Activated naive CD8-positive, alpha-beta T cell treated with anti-CD3 and anti-CD28 coated beads, Interleukin-2, amount 50 U/mL, for 24 hours (primary cell): ENCODE results near the gene RNASE2.

Source experiments
- ATAC-seq: fragments of 150-1000 bp; cut with Tn5 transposase; one replicate; pipeline ENCODE4 v1.10.0; 2021
- DNase-seq: peaks from one replicate; pipeline ENCODE4 v3.0.0; 2021
- H3K27ac Mint-ChIP-seq: one replicate; pipeline ENCODE4 v1.8.0; 2021; ENCODE audit warnings: mild to moderate bottlenecking, mixed read lengths
- H3K27me3 Mint-ChIP-seq: one replicate; pipeline ENCODE4 v1.8.0; 2021; ENCODE audit warnings: mixed read lengths
- H3K36me3 Mint-ChIP-seq: one replicate; pipeline ENCODE4 v1.8.0; 2021; ENCODE audit warnings: low read depth, mixed read lengths
- H3K4me1 Mint-ChIP-seq: one replicate; pipeline ENCODE4 v1.8.0; 2021; ENCODE audit warnings: mixed read lengths
- H3K4me3 Mint-ChIP-seq: one replicate; pipeline ENCODE4 v1.8.0; 2021; ENCODE audit warnings: mild to moderate bottlenecking, moderate library complexity, mixed read lengths
- H3K9me3 Mint-ChIP-seq: one replicate; pipeline ENCODE4 v1.8.0; 2021; ENCODE audit warnings: mixed read lengths

Gene RNASE2

GRCh38 chr14:20997115-20997514, 41.8 kb downstream of the RNASE2 start:
- Mint-ChIP-seq H3K4me1 (peaks cover under 1% of the 10 kb centered on the region), H3K9me3 (no peaks in the 10 kb centered on the region), H3K4me3 (no peak overlapping the region), H3K36me3 (peaks cover 40% of the 10 kb centered on the region), H3K27me3 (no peaks in the 10 kb centered on the region), H3K27ac (no peak overlapping the region)
- ATAC-seq (no peak), DNase-seq (no peak)

GRCh38 chr14:20997564-20997963, 42.3 kb downstream of the RNASE2 start:
- no peaks in the 10 kb centered on the region for H3K27me3 Mint-ChIP-seq
- H3K4me3 Mint-ChIP-seq, result no peak overlapping the region
- H3K36me3 Mint-ChIP-seq, result peaks cover 37% of the 10 kb centered on the region
- ATAC-seq, result no peak
- no peaks in the 10 kb centered on the region for H3K4me1 Mint-ChIP-seq
- no peak overlapping the region for H3K27ac Mint-ChIP-seq
- DNase-seq, result no peak
- H3K9me3 Mint-ChIP-seq, result no peaks in the 10 kb centered on the region

DNA sequence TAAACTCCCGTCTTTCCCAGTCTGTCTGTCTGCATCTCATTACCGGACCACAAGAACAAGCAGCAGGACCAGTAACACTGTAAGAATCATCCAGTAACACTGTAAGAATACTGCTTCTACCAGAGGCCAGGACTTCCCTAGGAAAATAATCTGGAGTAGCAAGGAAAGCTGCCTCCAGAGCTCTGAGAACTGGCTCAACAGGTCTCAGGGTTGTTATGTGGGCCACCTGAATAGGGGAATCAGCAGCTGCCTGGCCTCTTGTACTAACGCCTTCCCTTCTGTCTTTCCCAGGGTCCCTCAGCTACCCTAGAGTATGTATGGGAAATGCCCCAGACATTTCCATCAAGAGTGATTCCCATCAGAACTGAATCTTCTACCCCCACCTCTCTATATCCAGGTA, 42.9 kb downstream of the RNASE2 start:
- Mint-ChIP-seq H3K27me3 (no peaks in the 10 kb centered on the region), H3K4me1 (no peaks in the 10 kb centered on the region), H3K36me3 (peaks cover 33% of the 10 kb centered on the region), H3K9me3 (no peaks in the 10 kb centered on the region), H3K4me3 (no peak overlapping the region), H3K27ac (no peak overlapping the region)
- DNase-seq (no peak), ATAC-seq (no peak)

GRCh38 chr14:20998674-20999366, 43.5 kb downstream of the RNASE2 start, which contains the start of gene SLC39A2:
Gene SLC39A2, plus strand, starts transcription at chr14:20999293. Its CDS starts 154 bp downstream, at chr14:20999447.
- DNase-seq (no peak), ATAC-seq (no peak)
- H3K36me3 Mint-ChIP-seq, result peaks cover 28% of the 10 kb centered on the region
- H3K4me1 Mint-ChIP-seq, result no peaks in the 10 kb centered on the region
- no peaks in the 10 kb centered on the region for H3K27me3 Mint-ChIP-seq
- no peaks in the 10 kb centered on the region for H3K9me3 Mint-ChIP-seq
- no peak within 1 kb of the TSS for H3K27ac Mint-ChIP-seq
- no peak within 1 kb of the TSS for H3K4me3 Mint-ChIP-seq

DNA sequence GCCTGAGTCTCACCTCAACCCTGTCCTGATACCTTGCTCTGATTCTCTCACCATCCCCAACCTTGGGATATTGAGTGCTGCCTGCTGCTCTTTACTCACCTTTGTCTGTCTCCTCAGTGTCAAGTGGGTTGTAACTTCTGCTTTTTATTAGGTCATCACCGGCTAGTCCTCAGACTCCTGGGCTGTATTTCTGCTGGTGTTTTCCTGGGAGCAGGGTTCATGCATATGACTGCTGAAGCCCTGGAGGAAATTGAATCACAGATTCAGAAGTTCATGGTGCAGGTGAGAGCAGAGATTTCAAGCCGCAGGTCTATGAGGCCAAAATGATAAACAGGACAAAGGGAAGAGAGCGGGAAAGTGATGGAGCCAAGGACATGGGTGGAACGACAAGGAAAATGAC, 44.3 kb downstream of the RNASE2 start:
- Mint-ChIP-seq H3K27ac (no peak overlapping the region), H3K4me3 (no peak overlapping the region), H3K36me3 (peaks cover 22% of the 10 kb centered on the region), H3K4me1 (no peaks in the 10 kb centered on the region), H3K27me3 (no peaks in the 10 kb centered on the region), H3K9me3 (no peaks in the 10 kb centered on the region)
- DNase-seq, result no peak
- no peak for ATAC-seq

- H3K27ac Mint-ChIP-seq, result no peak overlapping the region
- H3K4me3 Mint-ChIP-seq, result no peak overlapping the region
- ATAC-seq (no peak), DNase-seq (no peak)
- H3K36me3 Mint-ChIP-seq, result peaks cover 9% of the 10 kb centered on the region
- H3K9me3 Mint-ChIP-seq, result no peaks in the 10 kb centered on the region
- H3K4me1 Mint-ChIP-seq, result no peaks in the 10 kb centered on the region
- H3K27me3 Mint-ChIP-seq, result no peaks in the 10 kb centered on the region
Observed at GRCh38 chr14:21001218-21001617, 45.9 kb downstream of the RNASE2 start.

DNA sequence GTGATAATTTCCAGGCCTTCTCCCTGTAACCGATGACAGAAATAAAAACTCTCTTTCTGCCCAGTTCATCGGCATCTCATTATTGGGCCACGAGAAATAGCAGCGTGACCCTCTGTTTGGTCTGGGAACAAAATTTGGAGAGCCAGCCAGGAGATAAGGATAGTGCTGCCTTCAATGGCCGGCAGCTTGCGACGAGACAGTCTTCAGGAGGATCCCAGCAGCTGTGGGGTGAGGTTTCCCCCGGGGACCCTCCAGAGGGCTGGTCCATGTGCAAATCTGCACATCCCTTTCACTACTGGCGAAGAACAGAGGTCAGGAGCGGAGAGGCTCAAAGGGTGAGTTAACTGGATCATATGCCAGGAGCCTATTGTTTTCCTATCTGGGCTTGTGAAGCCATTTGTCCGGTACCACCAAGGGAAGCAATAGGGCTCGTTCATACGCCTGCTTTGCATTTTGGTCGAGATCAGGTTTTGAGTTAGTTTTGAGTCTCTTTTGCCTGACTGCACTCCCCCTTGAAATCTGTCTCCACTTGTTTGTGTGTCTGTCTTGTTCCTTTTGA, 48.6 kb downstream of the RNASE2 start:
- Mint-ChIP-seq H3K4me3 (no peak overlapping the region), H3K4me1 (no peaks in the 10 kb centered on the region), H3K36me3 (no peaks in the 10 kb centered on the region), H3K27me3 (no peaks in the 10 kb centered on the region), H3K27ac (no peak overlapping the region), H3K9me3 (no peaks in the 10 kb centered on the region)
- no peak for ATAC-seq
- no peak for DNase-seq
